ENCODE measurements around the gene KANSL1L. TPM values are rescaled to one million over a fixed set of nuclear protein-coding genes. Genes with fewer than 3 reads are reported as not detected.

The KANSL1L gene
- polyA plus RNA-seq, 2 of the 4 experiments (the other 2 are of a cell fraction) = 1.0 to 2.7 TPM

DNA sequence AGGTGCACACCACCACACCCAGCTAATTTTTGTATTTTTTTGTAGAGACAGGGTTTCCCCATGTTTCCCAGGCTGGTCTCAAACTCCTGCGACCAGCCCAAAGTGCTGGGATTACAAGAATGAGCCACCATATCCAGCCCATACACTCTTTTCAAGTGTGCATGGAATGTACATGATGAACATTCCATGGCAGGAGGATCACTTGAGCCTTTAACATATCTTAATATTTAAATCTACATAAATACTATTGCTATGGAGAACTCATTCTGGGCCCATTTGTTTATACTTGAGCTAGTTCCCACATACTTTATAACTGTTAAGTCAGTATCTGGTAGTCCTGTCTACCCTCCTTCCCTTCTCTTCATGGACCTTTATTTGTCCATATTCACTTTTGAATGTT, 120.3 kb downstream of the KANSL1L start:
- Histone ChIP-seq H3K4me1 (no peaks in the 10 kb centered on the region), H3K4me3 (no peak overlapping the region), H3K27ac (no peak overlapping the region), H3K9me3 (peaks cover 21% of the 10 kb centered on the region; the same call in 1 of the 3 replicates), H3K4me2 (no peak overlapping the region)
- TF ChIP-seq CHD4 (IDR thresholded peaks at IDR 0.05; ENCODE audit: borderline replicate concordance) (no peak), POLR2AphosphoS2 (conservative IDR thresholded peaks at IDR 0.05; ENCODE audit: low read length) (no peak), HOXB13 (CRISPR knock-in tag; IDR thresholded peaks at IDR 0.05; ENCODE audit: low read depth) (no peak), CBX2 (IDR thresholded peaks at IDR 0.05; ENCODE audit: borderline replicate concordance, low read depth) (no peak), MAFK (IDR thresholded peaks at IDR 0.05; ENCODE audit: partially characterized antibody) (no peak), NR3C1 (IDR thresholded peaks at IDR 0.05) (no peak), RFX5 (IDR thresholded peaks at IDR 0.05) (no peak), POLR2A (IDR thresholded peaks at IDR 0.05; ENCODE audit: low read length) (no peak), RARB (CRISPR knock-in tag; IDR thresholded peaks at IDR 0.05) (no peak), HEYL (CRISPR knock-in tag; IDR thresholded peaks at IDR 0.05) (no peak), FOSB (CRISPR knock-in tag; IDR thresholded peaks at IDR 0.05) (no peak), MAZ (IDR thresholded peaks at IDR 0.05; ENCODE audit: borderline replicate concordance, low read depth, low read length) (no peak), JUNB (IDR thresholded peaks at IDR 0.05) (no peak), PHF8 (IDR thresholded peaks at IDR 0.05; ENCODE audit: borderline replicate concordance, low read depth) (no peak), BHLHE40 (IDR thresholded peaks at IDR 0.05; ENCODE audit: low read depth, low read length) (no peak)
- TF ChIP-seq, protein P1, sequence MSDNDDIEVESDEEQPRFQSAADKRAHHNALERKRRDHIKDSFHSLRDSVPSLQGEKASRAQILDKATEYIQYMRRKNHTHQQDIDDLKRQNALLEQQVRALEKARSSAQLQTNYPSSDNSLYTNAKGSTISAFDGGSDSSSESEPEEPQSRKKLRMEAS (IDR thresholded peaks at IDR 0.05) = no peak
- TF ChIP-seq, protein P2, sequence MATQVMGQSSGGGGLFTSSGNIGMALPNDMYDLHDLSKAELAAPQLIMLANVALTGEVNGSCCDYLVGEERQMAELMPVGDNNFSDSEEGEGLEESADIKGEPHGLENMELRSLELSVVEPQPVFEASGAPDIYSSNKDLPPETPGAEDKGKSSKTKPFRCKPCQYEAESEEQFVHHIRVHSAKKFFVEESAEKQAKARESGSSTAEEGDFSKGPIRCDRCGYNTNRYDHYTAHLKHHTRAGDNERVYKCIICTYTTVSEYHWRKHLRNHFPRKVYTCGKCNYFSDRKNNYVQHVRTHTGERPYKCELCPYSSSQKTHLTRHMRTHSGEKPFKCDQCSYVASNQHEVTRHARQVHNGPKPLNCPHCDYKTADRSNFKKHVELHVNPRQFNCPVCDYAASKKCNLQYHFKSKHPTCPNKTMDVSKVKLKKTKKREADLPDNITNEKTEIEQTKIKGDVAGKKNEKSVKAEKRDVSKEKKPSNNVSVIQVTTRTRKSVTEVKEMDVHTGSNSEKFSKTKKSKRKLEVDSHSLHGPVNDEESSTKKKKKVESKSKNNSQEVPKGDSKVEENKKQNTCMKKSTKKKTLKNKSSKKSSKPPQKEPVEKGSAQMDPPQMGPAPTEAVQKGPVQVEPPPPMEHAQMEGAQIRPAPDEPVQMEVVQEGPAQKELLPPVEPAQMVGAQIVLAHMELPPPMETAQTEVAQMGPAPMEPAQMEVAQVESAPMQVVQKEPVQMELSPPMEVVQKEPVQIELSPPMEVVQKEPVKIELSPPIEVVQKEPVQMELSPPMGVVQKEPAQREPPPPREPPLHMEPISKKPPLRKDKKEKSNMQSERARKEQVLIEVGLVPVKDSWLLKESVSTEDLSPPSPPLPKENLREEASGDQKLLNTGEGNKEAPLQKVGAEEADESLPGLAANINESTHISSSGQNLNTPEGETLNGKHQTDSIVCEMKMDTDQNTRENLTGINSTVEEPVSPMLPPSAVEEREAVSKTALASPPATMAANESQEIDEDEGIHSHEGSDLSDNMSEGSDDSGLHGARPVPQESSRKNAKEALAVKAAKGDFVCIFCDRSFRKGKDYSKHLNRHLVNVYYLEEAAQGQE (IDR thresholded peaks at IDR 0.05) = no peak
- TF ChIP-seq, protein P3, sequence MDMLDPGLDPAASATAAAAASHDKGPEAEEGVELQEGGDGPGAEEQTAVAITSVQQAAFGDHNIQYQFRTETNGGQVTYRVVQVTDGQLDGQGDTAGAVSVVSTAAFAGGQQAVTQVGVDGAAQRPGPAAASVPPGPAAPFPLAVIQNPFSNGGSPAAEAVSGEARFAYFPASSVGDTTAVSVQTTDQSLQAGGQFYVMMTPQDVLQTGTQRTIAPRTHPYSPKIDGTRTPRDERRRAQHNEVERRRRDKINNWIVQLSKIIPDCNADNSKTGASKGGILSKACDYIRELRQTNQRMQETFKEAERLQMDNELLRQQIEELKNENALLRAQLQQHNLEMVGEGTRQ (IDR thresholded peaks at IDR 0.05) = no peak
- TF ChIP-seq, protein P4, sequence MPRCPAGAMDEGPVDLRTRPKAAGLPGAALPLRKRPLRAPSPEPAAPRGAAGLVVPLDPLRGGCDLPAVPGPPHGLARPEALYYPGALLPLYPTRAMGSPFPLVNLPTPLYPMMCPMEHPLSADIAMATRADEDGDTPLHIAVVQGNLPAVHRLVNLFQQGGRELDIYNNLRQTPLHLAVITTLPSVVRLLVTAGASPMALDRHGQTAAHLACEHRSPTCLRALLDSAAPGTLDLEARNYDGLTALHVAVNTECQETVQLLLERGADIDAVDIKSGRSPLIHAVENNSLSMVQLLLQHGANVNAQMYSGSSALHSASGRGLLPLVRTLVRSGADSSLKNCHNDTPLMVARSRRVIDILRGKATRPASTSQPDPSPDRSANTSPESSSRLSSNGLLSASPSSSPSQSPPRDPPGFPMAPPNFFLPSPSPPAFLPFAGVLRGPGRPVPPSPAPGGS (IDR thresholded peaks at IDR 0.05) = no peak
- TF ChIP-seq, protein P5, sequence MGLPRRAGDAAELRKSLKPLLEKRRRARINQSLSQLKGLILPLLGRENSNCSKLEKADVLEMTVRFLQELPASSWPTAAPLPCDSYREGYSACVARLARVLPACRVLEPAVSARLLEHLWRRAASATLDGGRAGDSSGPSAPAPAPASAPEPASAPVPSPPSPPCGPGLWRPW (IDR thresholded peaks at IDR 0.05) = no peak
- FAIRE-seq (no peak), ATAC-seq (peak in 1 of 2 experiments; percentile 19; a peak in 1 of 6 replicates), DNase-seq (ENCODE audit: low read depth in 1 of 2, low spot score in 1 of 2) (no peak)
- 72% methylated on average over 1 of the region's 1 CpG for WGBS (ENCODE audit: missing lambda C conversion rate)
- CTCF ChIA-PET = interaction anchor here (0.6 kb wide), 1 partner anchor 13 kb away, joined by 4 read pairs; no protein-coding TSS in a partner anchor
- POLR2A ChIA-PET = no interaction called here

DNA sequence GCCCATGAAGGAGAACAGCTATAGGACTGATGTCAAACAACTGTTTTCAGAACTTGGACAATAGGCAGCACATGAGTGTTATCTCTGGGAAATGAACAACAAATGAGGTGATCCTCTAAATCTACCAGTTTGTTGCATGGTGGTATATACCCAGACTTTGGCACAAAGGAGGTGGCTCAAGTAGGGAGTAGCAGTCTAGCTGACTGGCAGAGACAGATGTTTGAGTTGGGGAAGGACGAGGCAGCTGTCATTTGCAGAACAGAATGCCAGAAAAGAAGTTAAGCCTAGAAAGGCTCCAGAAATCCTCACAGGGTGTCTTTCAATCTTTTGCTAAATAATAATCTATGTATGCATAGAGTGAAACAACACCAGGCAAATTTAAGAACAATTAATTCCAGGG, 121.4 kb downstream of the KANSL1L start:
- POLR2A ChIA-PET = no interaction called here
- 54% methylated on average over 1 of the region's 1 CpG for WGBS (ENCODE audit: missing lambda C conversion rate)
- CTCF ChIA-PET = interaction anchor here (0.6 kb wide), 1 partner anchor 32 kb away, joined by 3 read pairs; no protein-coding TSS in a partner anchor
- DNase-seq (ENCODE audit: low read depth in 1 of 2, low spot score in 1 of 2) (no peak), ATAC-seq (no peak), FAIRE-seq (no peak)
- Histone ChIP-seq H3K4me3 (no peak overlapping the region), H3K27ac (no peak overlapping the region), H3K4me2 (no peak overlapping the region), H3K4me1 (no peaks in the 10 kb centered on the region), H3K9me3 (peaks cover 19% of the 10 kb centered on the region; the same call in 1 of the 3 replicates)
- TF ChIP-seq SMC3 (IDR thresholded peaks at IDR 0.05) = no peak
- TF ChIP-seq, protein P6, sequence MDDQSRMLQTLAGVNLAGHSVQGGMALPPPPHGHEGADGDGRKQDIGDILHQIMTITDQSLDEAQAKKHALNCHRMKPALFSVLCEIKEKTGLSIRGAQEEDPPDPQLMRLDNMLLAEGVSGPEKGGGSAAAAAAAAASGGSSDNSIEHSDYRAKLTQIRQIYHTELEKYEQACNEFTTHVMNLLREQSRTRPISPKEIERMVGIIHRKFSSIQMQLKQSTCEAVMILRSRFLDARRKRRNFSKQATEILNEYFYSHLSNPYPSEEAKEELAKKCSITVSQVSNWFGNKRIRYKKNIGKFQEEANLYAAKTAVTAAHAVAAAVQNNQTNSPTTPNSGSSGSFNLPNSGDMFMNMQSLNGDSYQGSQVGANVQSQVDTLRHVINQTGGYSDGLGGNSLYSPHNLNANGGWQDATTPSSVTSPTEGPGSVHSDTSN (IDR thresholded peaks at IDR 0.05) = no peak
- TF ChIP-seq MAZ (IDR thresholded peaks at IDR 0.05; ENCODE audit: borderline replicate concordance, low read depth, low read length) = no peak
- TF ChIP-seq, protein P4 (IDR thresholded peaks at IDR 0.05) = no peak
- no peak for TF ChIP-seq HEYL (CRISPR knock-in tag; IDR thresholded peaks at IDR 0.05)

Measured in A549 (cell line).